HG02763 (cell line): Measurements from ENCODE around the gene IL17F.
"Not testable (repeated sequence)": the region's sequence is repeated elsewhere in the genome, so short reads cannot be mapped to it uniquely, and the experiment has no call there.

Experiments used
- ATAC-seq: cut with Tn5 transposase; IDR thresholded peaks from one replicate; pipeline ENCODE4 v1.9.1; 2021; ENCODE audit warnings: mild to moderate bottlenecking, moderate library complexity; ENCODE audit not compliant: unreplicated experiment

Gene IL17F

GRCh38 chr6:52249078-52249477, 4.8 kb upstream of the IL17F start:
- no peak for ATAC-seq

DNA sequence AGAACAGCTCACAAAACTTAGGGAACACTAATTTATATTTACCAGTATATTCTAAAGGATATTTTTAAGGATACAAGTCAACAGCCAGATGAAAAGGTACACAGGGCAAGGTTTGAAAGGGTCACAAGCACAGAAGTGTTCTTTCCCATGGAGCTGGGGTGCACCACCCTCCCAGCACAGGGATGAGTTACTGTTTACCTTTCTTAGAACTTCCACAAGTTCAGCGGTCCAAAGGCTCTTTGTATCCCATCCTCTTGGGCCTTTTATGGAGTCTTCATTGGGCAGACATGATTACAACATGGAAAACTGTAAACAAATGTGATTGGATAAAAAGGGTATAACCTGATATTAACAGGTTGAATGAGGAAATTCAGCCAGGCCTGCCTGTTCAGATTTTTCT, 1.1 kb upstream of the IL17F start:
- no peak for ATAC-seq

DNA sequence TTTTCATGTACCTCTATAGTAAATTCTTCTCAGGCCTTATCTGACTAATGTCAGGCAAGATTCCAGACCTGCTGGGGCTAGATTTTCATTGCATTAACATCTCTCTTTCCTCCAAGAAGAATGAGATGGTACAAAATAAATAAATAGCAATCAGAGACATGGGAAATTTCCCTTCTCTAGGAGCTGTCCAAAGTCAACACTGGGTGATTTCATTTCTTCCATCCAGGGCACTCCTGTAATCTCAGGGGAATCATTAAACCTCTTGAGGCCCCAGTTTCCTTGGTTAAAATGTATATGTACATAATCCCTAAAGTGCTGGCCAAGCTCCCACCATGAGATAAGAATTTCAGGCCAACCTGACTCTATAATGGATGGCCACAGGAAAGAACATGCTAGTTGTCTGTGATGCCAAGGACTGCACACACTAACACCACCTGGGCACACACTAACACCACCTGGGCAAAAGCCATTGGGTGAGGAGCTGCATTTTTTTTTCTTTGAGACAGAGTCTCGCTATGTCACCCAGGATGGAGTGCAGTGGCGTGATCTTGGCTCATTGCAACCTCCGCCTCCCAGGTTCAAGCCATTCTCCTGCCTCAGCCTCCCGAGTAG, 912 bp downstream of the IL17F start:
- no peak for ATAC-seq

GRCh38 chr6:52241819-52242218, 2.5 kb downstream of the IL17F start:
- no peak for ATAC-seq

DNA sequence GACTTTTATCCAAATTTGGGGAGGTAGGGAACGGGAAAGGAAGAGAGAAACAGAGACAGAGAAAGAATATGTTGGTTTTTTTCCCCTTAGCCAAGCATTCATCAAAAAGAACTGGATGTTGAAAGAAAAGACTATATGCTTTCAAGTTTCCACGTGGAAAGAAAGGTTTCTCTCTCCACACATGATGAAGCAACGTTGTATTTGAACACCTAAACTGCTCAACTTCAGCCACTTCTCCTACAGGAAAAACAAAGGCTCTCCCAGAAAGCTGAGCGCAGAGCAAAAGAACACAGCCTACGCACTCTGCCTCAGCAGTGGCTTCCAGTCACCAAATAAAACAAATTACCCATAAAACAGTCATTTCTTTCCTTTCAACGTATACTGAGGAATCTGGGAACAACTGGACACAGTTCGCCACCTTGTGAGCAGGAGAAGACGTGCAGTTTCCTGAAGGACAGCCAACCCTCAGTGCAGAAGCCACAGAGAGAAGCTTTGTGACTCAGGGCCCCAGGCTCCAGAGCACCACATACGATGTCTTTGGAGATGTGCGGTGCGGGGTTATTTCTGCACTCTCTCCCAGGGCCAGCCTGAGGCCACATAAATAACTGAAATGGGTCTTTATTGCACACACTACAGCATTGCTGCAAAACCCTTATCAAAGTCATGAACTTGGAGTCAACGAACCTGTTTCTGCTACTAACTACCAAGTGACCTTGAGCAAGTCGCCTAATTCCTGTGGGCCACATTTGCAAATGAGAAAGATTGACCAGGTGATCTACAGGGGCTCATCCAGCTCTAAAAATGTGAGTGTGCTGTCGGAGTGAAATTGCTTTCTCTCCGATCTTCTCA, 10.1 kb downstream of the IL17F start:
- peak; percentile 80 for ATAC-seq

DNA sequence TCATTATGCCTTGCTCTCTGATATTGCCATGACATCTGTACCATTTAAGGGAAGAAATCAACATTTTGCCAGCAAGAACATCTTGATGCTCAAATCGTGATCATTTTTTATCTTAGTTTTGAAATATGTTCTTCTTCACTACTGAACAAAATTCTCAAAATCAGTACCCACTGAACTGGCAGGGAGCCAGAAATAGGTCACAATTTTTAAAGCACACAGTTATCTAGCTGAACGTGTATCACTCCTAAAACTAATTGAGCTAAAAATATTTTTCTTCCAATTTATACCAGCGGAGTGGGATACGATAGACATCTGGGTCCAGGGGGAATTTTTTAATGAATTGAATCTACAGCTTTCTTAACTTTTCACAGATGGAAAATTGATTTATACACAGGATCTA, 11.3 kb downstream of the IL17F start:
- no peak for ATAC-seq

DNA sequence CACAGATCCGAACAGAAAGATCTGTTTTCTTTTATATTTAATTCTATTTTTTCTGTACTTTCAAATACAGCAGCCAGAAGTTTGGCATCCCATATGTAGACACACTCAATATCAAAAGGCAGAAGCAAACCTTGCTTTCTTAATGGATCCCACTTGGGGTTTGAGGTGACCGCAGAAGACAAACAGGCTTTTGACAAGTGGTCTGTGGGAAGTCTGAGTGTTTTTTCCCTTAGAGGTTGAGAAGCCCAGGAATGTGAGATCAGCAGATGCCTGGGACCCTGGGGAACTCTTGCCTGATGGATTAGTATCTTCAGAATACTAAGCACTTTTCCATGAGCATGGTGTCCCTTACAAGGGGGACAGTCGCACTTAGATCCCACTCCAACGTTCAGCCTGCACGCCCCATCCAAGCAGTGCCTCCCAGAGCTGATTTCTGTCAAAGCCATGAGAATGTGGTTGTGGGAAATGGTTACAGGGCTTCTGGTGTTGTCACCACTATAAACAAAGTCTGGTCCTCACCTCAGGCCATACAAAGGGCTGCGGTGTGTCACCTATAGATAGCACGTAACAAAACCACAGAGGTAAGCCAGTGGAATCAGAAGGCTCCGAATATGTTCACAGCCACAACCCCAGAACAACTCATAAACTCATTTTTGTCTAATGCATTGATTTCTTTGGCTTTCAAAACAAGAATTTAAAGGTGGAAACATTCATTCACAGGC, 12.7 kb downstream of the IL17F start:
- ATAC-seq: no peak

GRCh38 chr6:52230685-52231084, 13.6 kb downstream of the IL17F start:
- no peak for ATAC-seq

GRCh38 chr6:52227495-52227894, 16.8 kb downstream of the IL17F start:
- ATAC-seq: peak; percentile 100

GRCh38 chr6:52221302-52221701, 23.0 kb downstream of the IL17F start:
- ATAC-seq: no peak

DNA sequence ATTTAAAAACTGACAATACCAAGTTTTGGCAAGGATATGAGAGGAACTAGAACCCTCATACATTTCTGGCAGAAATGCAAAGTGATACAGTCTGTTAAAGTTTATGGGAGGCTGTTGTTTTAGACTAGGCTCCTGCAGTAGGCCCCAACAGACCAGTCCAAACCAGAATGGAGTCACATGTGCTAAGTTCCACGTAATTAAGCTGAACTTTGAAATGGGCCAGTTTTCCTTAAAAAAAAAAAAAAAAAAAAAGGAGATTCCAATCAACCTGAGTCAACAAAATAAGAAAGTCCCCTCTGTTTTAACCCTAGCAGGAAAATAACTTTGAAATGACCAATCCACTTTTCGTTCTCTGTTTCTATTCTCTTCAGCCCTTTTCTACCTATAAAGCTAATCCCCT, 26.5 kb downstream of the IL17F start:
- ATAC-seq: no peak

GRCh38 chr6:52216932-52217575, 27.2 kb downstream of the IL17F start:
- ATAC-seq: no peak

DNA sequence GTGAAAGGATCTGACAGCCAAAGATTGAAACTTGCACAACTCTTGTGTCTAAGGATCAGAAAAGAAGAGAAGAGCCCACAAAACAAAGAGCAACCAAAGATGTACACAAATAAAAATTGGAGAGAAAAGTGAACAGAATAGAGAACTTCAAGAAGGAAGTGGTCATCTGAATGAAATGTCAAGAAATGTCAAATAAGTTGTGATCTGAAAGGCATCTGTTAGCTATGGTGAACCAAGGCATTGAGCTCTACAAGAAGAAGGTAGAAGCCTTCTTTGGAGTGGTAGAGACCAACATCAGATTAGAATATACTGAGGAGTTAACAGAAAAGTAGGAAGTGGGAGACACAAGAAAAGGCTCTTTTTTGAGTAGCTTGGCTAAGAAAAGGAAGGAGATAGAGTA, 28.5 kb downstream of the IL17F start:
- ATAC-seq: no peak

- ATAC-seq: no peak
Measured at GRCh38 chr6:52213127-52213526, 31.2 kb downstream of the IL17F start.

DNA sequence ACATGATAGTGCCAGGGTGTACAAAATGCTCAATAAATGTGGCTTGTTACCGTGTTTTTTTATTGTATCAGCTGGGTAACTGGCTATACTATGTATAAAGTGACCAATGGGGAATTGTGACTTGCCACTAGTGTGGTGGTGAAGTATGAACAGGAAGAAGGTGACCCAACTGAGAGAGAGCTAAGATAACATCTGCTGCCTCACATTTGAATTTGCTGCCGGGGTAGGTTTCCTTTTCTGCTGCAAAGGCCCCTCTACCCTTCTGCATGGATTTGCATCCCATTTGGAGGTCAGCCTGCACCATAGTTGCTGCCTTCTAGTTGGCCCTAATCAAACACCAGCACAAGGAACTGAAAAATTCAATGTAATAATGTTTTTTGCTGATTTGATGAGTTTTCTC, 34.1 kb downstream of the IL17F start:
- ATAC-seq: peak; percentile 75

DNA sequence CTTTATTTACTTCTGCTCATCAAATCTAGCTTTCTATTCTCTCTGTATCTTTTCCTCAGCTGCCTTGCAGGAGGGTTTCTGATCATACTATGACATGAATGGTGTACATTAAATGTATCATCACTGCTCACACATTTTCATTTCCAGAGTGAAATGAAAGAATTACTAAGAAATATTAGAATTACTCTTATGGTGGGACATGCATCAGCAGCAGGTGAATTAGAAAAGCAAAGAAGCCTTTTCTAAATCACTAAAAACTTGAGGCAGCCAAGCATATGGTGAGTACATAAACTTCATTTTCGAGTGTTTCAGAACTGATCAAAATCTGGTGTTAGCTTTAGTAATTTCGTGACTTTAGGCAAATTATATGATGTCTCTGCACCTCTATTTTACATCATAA, 34.5 kb downstream of the IL17F start:
- peak; percentile 32 for ATAC-seq

GRCh38 chr6:52208612-52209011, 35.7 kb downstream of the IL17F start:
- no peak for ATAC-seq

- no peak for ATAC-seq
Measured at GRCh38 chr6:52207066-52207465, 37.2 kb downstream of the IL17F start.

GRCh38 chr6:52201493-52201892, 42.8 kb downstream of the IL17F start:
- ATAC-seq: no peak

DNA sequence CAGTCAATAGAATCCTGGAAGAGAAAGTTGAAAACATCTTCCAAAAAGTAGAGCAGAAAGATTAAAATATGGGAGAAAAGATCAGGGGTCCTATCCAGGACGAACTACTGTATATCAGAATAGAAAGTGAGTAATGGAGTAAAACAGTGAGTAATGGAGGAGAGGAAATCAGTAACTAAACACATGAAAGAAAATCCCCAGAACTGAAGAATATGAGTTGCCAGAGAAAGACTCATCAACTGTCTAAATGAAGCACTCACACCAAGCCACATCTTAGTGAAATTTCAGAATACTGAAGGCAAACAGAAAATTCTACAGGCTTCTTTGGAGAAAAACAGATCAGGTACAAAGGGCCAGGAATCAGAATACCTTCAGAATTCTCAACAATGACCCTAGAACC, 43.3 kb downstream of the IL17F start:
- no peak for ATAC-seq

- not testable (repeated sequence) for ATAC-seq
Measured at GRCh38 chr6:52200088-52200487, 44.2 kb downstream of the IL17F start.
